Ovary (tissue), 3 donors: Measurements from ENCODE around the gene SREBF1.

ENCODE experiments used
- EP300 ChIP-seq: sonication (generic); formaldehyde crosslinking; IDR thresholded peaks from one replicate; pipeline ENCODE4 v1.6.1; 2017; ENCODE audit warnings: antibody characterized with exemption
- TF ChIP-seq, protein P1 (sequence below), 3 donors: fragments of 450-650 bp in 2 of 3; fragments of 200-600 bp in 1 of 3; IDR thresholded peaks; one replicate each; pipeline versions ENCODE4 v1.5.1 to v1.8.0; 2016 to 2022; ENCODE audit warnings: antibody characterized with exemption in 3 of 3, mild to moderate bottlenecking in 1 of 3
- donor health status: DM: no; HTN: no; CAD: no.

DNA sequence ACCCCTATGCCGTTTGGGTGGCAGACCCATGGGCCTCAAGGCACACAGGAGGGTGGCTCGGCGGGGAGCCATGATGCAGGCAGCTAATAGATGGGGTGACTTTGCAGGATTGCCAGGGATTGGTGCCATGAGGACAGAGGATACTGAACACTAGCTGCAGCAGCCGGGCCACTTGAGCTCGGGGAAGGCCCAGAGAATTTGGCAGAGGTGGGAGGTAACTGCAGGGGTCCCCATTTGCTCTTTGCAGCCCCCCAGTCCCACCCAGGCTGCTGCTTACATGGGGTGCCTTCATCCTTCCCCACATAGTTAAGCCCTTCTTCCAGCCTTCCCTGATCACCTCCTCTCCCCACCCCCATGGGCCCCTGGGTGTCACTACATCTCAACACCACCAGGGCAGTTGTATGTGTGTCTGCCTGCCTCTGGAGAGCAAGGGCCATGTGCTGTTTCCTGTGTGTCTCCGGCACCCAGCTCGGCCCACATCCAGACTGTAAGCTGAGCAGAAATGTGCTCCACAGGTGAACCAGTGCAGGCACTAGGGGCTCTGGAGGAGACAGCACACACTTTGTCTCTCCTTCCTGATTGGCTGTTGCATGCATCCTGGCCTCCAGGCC is 52.0 kb downstream of the SREBF1 start:
- TF ChIP-seq, protein P1, sequence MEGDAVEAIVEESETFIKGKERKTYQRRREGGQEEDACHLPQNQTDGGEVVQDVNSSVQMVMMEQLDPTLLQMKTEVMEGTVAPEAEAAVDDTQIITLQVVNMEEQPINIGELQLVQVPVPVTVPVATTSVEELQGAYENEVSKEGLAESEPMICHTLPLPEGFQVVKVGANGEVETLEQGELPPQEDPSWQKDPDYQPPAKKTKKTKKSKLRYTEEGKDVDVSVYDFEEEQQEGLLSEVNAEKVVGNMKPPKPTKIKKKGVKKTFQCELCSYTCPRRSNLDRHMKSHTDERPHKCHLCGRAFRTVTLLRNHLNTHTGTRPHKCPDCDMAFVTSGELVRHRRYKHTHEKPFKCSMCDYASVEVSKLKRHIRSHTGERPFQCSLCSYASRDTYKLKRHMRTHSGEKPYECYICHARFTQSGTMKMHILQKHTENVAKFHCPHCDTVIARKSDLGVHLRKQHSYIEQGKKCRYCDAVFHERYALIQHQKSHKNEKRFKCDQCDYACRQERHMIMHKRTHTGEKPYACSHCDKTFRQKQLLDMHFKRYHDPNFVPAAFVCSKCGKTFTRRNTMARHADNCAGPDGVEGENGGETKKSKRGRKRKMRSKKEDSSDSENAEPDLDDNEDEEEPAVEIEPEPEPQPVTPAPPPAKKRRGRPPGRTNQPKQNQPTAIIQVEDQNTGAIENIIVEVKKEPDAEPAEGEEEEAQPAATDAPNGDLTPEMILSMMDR (IDR thresholded peaks at IDR 0.05), result no peak
- no peak for TF ChIP-seq EP300
